Hematopoietic multipotent progenitor cell (in vitro differentiated cells): ENCODE measurements around the gene ZNF865. TPM values are rescaled to one million over a fixed set of nuclear protein-coding genes. Genes with fewer than 3 reads are reported as not detected.

Source experiments
- DNase-seq, 3 donors: peaks; one replicate each; pipeline ENCODE4 v3.0.0-alpha.2; 2011 to 2015; ENCODE audit warnings: low read depth in 2 of 3, low spot score in 2 of 3
- total RNA-seq: library from RNA; depleted of rRNA; stranded (reverse); fragments of >200 nt; gene quantifications from one replicate; pipeline ENCODE4 v1.2.3, GENCODE V29; 2012

ZNF865 gene
- total RNA-seq, 1 donor, result 4.0 TPM

GRCh38 chr19:55643003-55643886 lies 37.8 kb downstream of the ZNF865 start, which contains the start of gene ZNF581:
ZNF581 (plus strand) TSS chr19:55643649; CDS start chr19:55644572, 923 bp downstream.
- DNase-seq, result peak in 2 of 3 donors; percentile 74 to 76

- DNase-seq, result no peak
These were observed 38.4 kb downstream of the ZNF865 start for GRCh38 chr19:55643887-55644176.

GRCh38 chr19:55644191-55644833 lies 38.9 kb downstream of the ZNF865 start:
- no peak for DNase-seq

- DNase-seq, result no peak
These were observed 39.5 kb downstream of the ZNF865 start for GRCh38 chr19:55644842-55645511.

GRCh38 chr19:55645512-55645881 lies 40.0 kb downstream of the ZNF865 start:
- no peak for DNase-seq

- DNase-seq, result no peak
These were observed 41.7 kb downstream of the ZNF865 start for GRCh38 chr19:55646889-55647731.

- peak in 1 of 3 donors; percentile 62 for DNase-seq
These were observed 42.5 kb downstream of the ZNF865 start, which contains the start of gene CCDC106 for GRCh38 chr19:55647732-55648584. CCDC106 (plus strand) TSS chr19:55648212; CDS start chr19:55649047, 835 bp downstream.

- DNase-seq, result no peak
These were observed 43.3 kb downstream of the ZNF865 start for GRCh38 chr19:55648585-55649267.

GRCh38 chr19:55649268-55650125 lies 44.0 kb downstream of the ZNF865 start:
- DNase-seq, result no peak

GRCh38 chr19:55650126-55650557 lies 44.7 kb downstream of the ZNF865 start:
- no peak for DNase-seq

- DNase-seq, result no peak
These were observed 45.3 kb downstream of the ZNF865 start for GRCh38 chr19:55650602-55651230.

- no peak for DNase-seq
These were observed 45.8 kb downstream of the ZNF865 start for GRCh38 chr19:55651236-55651635.

- no peak for DNase-seq
These were observed 47.1 kb downstream of the ZNF865 start for GRCh38 chr19:55652311-55653128.

GRCh38 chr19:55653651-55654322 lies 48.3 kb downstream of the ZNF865 start:
- peak; percentile 99 for DNase-seq

- peak; percentile 95 to 100 (median 100) for DNase-seq
These were observed 48.9 kb downstream of the ZNF865 start for GRCh38 chr19:55654323-55654867.
